Measurements from ENCODE around the gene NRXN3. TPM values are rescaled to one million over a fixed set of nuclear protein-coding genes. Genes with fewer than 3 reads are reported as not detected.

The NRXN3 gene
- total RNA-seq, 2 experiments from 2014 or later, result not detected

- ATAC-seq, result no peak
- no peak overlapping the region for H3K4me3 Mint-ChIP-seq
- H3K27ac Mint-ChIP-seq, result no peak overlapping the region
- H3K27me3 Mint-ChIP-seq, result no peaks in the 10 kb centered on the region
- H3K4me1 Mint-ChIP-seq, result no peaks in the 10 kb centered on the region
- no peaks in the 10 kb centered on the region for H3K9me3 Mint-ChIP-seq (ENCODE audit: low read depth)
- CTCF ChIA-PET, result no interaction called here
- DNase-seq, result no peak
- H3K36me3 Mint-ChIP-seq, result no peaks in the 10 kb centered on the region
Measured at GRCh38 chr14:78790271-78790670, 620.1 kb downstream of the NRXN3 start.

- Mint-ChIP-seq H3K4me3 (no peak overlapping the region), H3K27ac (no peak overlapping the region), H3K9me3 (ENCODE audit: low read depth) (no peaks in the 10 kb centered on the region), H3K4me1 (no peaks in the 10 kb centered on the region), H3K27me3 (no peaks in the 10 kb centered on the region), H3K36me3 (no peaks in the 10 kb centered on the region)
- DNase-seq (no peak), ATAC-seq (no peak)
- CTCF ChIA-PET, result no interaction called here
Measured at GRCh38 chr14:78798757-78799156, 628.6 kb downstream of the NRXN3 start.

- CTCF ChIA-PET, result no interaction called here
- Mint-ChIP-seq H3K36me3 (no peaks in the 10 kb centered on the region), H3K4me1 (no peaks in the 10 kb centered on the region), H3K9me3 (ENCODE audit: low read depth) (no peaks in the 10 kb centered on the region), H3K4me3 (no peak overlapping the region), H3K27me3 (no peaks in the 10 kb centered on the region), H3K27ac (no peak overlapping the region)
- ATAC-seq (no peak), DNase-seq (no peak)
Measured at GRCh38 chr14:78805570-78805969, 635.4 kb downstream of the NRXN3 start.

- no peak for ATAC-seq
- H3K27ac Mint-ChIP-seq, result no peak overlapping the region
- no peaks in the 10 kb centered on the region for H3K27me3 Mint-ChIP-seq
Measured at GRCh38 chr14:78823035-78823434, 652.9 kb downstream of the NRXN3 start.

GRCh38 chr14:78823516-78823915 lies 653.3 kb downstream of the NRXN3 start:
- DNase-seq, result no peak

More at GRCh38 chr14:78823035-78823434, 652.9 kb downstream of the NRXN3 start:
- no peak for DNase-seq
- no peaks in the 10 kb centered on the region for H3K4me1 Mint-ChIP-seq
- no peak overlapping the region for H3K4me3 Mint-ChIP-seq
- CTCF ChIA-PET, result no interaction called here
- H3K9me3 Mint-ChIP-seq (ENCODE audit: low read depth), result no peaks in the 10 kb centered on the region
- no peaks in the 10 kb centered on the region for H3K36me3 Mint-ChIP-seq

GRCh38 chr14:78829274-78829673 lies 659.1 kb downstream of the NRXN3 start:
- Mint-ChIP-seq H3K27me3 (peaks cover 3% of the 10 kb centered on the region), H3K9me3 (ENCODE audit: low read depth) (no peaks in the 10 kb centered on the region), H3K4me1 (no peaks in the 10 kb centered on the region), H3K36me3 (no peaks in the 10 kb centered on the region), H3K4me3 (no peak overlapping the region), H3K27ac (no peak overlapping the region)
- CTCF ChIA-PET, result no interaction called here
- ATAC-seq (no peak), DNase-seq (no peak)

More at GRCh38 chr14:78823516-78823915, 653.3 kb downstream of the NRXN3 start:
- H3K9me3 Mint-ChIP-seq (ENCODE audit: low read depth), result no peaks in the 10 kb centered on the region
- H3K27me3 Mint-ChIP-seq, result no peaks in the 10 kb centered on the region
- no peak overlapping the region for H3K4me3 Mint-ChIP-seq
- no peak for ATAC-seq
- H3K4me1 Mint-ChIP-seq, result no peaks in the 10 kb centered on the region
- CTCF ChIA-PET, result no interaction called here
- no peaks in the 10 kb centered on the region for H3K36me3 Mint-ChIP-seq
- H3K27ac Mint-ChIP-seq, result no peak overlapping the region

- peaks cover 3% of the 10 kb centered on the region for H3K27me3 Mint-ChIP-seq
- no peak overlapping the region for H3K27ac Mint-ChIP-seq
- H3K4me3 Mint-ChIP-seq, result no peak overlapping the region
- DNase-seq (no peak), ATAC-seq (no peak)
- H3K36me3 Mint-ChIP-seq, result no peaks in the 10 kb centered on the region
- no peaks in the 10 kb centered on the region for H3K9me3 Mint-ChIP-seq (ENCODE audit: low read depth)
- no peaks in the 10 kb centered on the region for H3K4me1 Mint-ChIP-seq
- CTCF ChIA-PET, result no interaction called here
Measured at GRCh38 chr14:78834766-78835451, 664.7 kb downstream of the NRXN3 start.

- Mint-ChIP-seq H3K27me3 (peaks cover 3% of the 10 kb centered on the region), H3K9me3 (ENCODE audit: low read depth) (no peaks in the 10 kb centered on the region), H3K27ac (no peak overlapping the region), H3K36me3 (no peaks in the 10 kb centered on the region), H3K4me3 (no peak overlapping the region), H3K4me1 (no peaks in the 10 kb centered on the region)
- no peak for ATAC-seq
- CTCF ChIA-PET, result no interaction called here
- no peak for DNase-seq
Measured at GRCh38 chr14:78835909-78836308, 665.7 kb downstream of the NRXN3 start.

- CTCF ChIA-PET, result no interaction called here
- Mint-ChIP-seq H3K27ac (no peak overlapping the region), H3K9me3 (ENCODE audit: low read depth) (no peaks in the 10 kb centered on the region), H3K27me3 (peaks cover 3% of the 10 kb centered on the region), H3K4me1 (no peaks in the 10 kb centered on the region), H3K36me3 (no peaks in the 10 kb centered on the region), H3K4me3 (no peak overlapping the region)
- peak; percentile 45 for DNase-seq
- ATAC-seq, result no peak
Measured at GRCh38 chr14:78836777-78837176, 666.6 kb downstream of the NRXN3 start.

GRCh38 chr14:78838959-78839358 lies 668.8 kb downstream of the NRXN3 start:
- no peak overlapping the region for H3K27ac Mint-ChIP-seq
- H3K27me3 Mint-ChIP-seq, result no peaks in the 10 kb centered on the region
- no peaks in the 10 kb centered on the region for H3K4me1 Mint-ChIP-seq
- no peak for DNase-seq
- no peak for ATAC-seq
- no peaks in the 10 kb centered on the region for H3K9me3 Mint-ChIP-seq (ENCODE audit: low read depth)
- no peak overlapping the region for H3K4me3 Mint-ChIP-seq
- no peaks in the 10 kb centered on the region for H3K36me3 Mint-ChIP-seq
- CTCF ChIA-PET, result interaction anchor here (0.6 kb wide), 1 partner anchor 856 kb away, joined by 3 read pairs; no protein-coding TSS in a partner anchor

- Mint-ChIP-seq H3K27ac (no peak overlapping the region), H3K36me3 (no peaks in the 10 kb centered on the region), H3K4me3 (no peak overlapping the region), H3K4me1 (no peaks in the 10 kb centered on the region), H3K27me3 (peaks cover 2% of the 10 kb centered on the region), H3K9me3 (ENCODE audit: low read depth) (no peaks in the 10 kb centered on the region)
- CTCF ChIA-PET, result no interaction called here
- no peak for DNase-seq
- ATAC-seq, result no peak
Measured at GRCh38 chr14:78840898-78841297, 670.7 kb downstream of the NRXN3 start.

- Mint-ChIP-seq H3K4me1 (no peaks in the 10 kb centered on the region), H3K27me3 (peaks cover 2% of the 10 kb centered on the region), H3K36me3 (no peaks in the 10 kb centered on the region), H3K4me3 (no peak overlapping the region), H3K27ac (no peak overlapping the region), H3K9me3 (ENCODE audit: low read depth) (no peaks in the 10 kb centered on the region)
- no peak for DNase-seq
- ATAC-seq, result no peak
- CTCF ChIA-PET, result interaction anchor here (1.1 kb wide), 1 partner anchor 630 kb away, joined by 3 read pairs; no protein-coding TSS in a partner anchor
Measured at GRCh38 chr14:78847801-78848200, 677.6 kb downstream of the NRXN3 start.

GRCh38 chr14:78848234-78848820 lies 678.2 kb downstream of the NRXN3 start:
- Mint-ChIP-seq H3K36me3 (no peaks in the 10 kb centered on the region), H3K27me3 (peaks cover 2% of the 10 kb centered on the region), H3K27ac (no peak overlapping the region), H3K9me3 (ENCODE audit: low read depth) (no peaks in the 10 kb centered on the region), H3K4me1 (no peaks in the 10 kb centered on the region), H3K4me3 (no peak overlapping the region)
- CTCF ChIA-PET, result interaction anchor here (1.1 kb wide), 1 partner anchor 629 kb away, joined by 3 read pairs; no protein-coding TSS in a partner anchor
- DNase-seq (peak; percentile 41), ATAC-seq (no peak)

- H3K4me1 Mint-ChIP-seq, result no peaks in the 10 kb centered on the region
- peaks cover 2% of the 10 kb centered on the region for H3K27me3 Mint-ChIP-seq
- no peaks in the 10 kb centered on the region for H3K9me3 Mint-ChIP-seq (ENCODE audit: low read depth)
- DNase-seq (no peak), ATAC-seq (no peak)
- H3K27ac Mint-ChIP-seq, result no peak overlapping the region
- H3K36me3 Mint-ChIP-seq, result no peaks in the 10 kb centered on the region
- CTCF ChIA-PET, result no interaction called here
- no peak overlapping the region for H3K4me3 Mint-ChIP-seq
Measured at GRCh38 chr14:78849952-78850351, 679.8 kb downstream of the NRXN3 start.

Measured in activated CD8-positive, alpha-beta memory T cell treated with anti-CD3 and anti-CD28 coated beads, Interleukin-2, amount 10 ng/mL, durations not matched to agents 7 days and 5 days (primary cell).